GM19372 (cell line): ENCODE measurements around the gene FYN.

Source experiments
- ATAC-seq: cut with Tn5 transposase; IDR thresholded peaks from one replicate; pipeline ENCODE4 v1.9.1; 2021; ENCODE audit warnings: mild to moderate bottlenecking, low read depth, moderate library complexity; ENCODE audit not compliant: unreplicated experiment

FYN gene

DNA sequence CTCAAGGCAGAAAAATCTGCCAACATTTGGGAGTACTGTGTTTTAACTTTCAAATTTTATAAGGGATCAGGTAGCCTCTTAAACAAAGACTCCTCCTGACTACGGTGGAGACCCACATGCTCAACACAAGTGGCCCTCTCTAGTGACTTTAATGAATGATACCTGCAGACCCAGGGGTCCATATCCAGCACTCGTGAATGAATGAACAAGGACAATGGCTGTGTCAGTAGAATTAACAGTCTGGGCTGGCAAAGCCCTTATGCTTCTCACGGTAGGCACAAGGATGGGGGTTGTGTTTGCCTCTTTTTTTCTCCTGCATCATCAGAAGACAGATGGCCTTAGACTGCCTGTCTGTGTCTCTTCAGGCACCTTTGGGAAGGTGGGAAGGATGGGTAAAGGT lies 154.9 kb downstream of the FYN start:
- ATAC-seq, result no peak

DNA sequence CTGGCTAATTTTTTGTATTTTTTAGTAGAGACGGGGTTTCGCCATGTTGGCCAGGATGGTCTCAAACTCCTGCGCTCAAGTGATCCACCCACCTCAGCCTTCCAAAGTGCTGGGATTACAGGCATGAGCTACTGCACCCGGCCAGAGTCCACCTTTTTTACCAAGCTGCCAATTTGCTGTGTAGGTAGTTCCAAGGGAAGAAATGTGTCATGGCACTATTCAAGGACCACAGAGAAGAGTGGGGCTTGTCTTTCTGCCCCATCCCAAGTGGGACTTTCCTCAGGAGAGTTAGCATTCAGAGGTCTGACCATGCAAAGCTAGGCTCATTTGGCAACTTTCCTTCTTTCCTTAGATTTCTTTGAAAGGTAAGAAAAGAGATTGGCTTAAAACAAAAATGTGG lies 155.6 kb downstream of the FYN start:
- ATAC-seq, result no peak

DNA sequence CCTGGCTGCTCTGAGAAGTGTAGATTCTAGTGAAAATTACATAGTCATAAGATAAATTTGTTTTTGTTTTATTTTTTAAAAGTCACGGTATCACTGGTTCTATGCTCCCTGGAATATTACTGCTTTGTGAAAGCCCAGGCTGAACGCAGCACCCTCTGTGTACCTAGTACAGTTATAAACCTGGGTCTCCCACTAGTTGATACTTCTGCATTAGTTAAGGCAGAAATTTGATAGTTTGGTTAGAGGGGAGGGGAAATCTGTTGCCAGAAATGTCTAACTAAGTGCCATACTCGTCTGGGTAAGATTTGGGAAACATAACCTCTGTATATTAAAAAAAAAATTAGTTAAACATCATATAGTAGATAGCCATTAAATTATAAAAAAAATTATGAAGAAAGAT lies 156.9 kb downstream of the FYN start:
- no peak for ATAC-seq

DNA sequence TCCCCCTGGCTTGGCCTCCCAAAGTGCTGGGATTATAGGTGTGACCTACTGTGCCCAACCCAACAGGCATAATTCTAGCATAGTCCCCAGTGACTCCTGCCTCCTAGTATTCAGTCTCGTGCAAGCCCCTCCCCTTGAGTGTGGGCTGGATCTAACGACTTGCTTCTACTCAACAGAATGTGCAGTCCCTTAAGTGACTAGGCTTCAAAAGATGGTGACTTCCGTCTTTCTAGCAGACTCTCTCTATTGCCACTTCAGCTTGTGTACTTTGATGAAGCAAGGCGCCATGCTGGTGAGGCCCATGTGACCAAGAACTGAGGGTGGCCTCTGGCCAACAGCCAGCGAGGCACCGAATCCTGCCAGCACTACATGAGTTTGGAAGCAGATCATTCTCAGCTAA lies 157.9 kb downstream of the FYN start:
- no peak for ATAC-seq

GRCh38 chr6:111714416-111715270 lies 158.6 kb downstream of the FYN start:
- ATAC-seq, result no peak

DNA sequence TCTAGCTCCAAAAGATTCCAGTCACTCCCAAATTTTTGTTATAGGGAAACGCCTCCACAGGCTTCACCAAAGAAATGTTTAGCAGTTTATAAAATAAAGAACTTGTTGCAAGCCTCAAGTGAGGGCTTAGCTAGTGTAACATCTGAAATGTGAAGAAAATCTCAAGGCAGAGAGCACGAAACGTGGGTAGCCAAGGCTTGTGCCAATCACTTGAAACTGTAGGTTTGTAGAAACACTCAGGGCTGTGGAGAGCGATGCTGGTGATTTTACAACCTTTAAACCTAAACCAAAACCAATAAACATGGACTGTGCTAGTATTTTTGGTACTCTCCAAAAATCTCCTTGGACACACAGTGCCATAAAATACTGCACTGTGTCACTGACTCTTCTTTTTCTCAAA lies 159.4 kb downstream of the FYN start:
- ATAC-seq, result no peak

GRCh38 chr6:111713236-111713635 lies 160.0 kb downstream of the FYN start:
- ATAC-seq, result no peak

GRCh38 chr6:111711984-111712752 lies 161.1 kb downstream of the FYN start:
- ATAC-seq, result no peak

- ATAC-seq, result no peak
Measured at GRCh38 chr6:111711476-111711875, 161.8 kb downstream of the FYN start.

DNA sequence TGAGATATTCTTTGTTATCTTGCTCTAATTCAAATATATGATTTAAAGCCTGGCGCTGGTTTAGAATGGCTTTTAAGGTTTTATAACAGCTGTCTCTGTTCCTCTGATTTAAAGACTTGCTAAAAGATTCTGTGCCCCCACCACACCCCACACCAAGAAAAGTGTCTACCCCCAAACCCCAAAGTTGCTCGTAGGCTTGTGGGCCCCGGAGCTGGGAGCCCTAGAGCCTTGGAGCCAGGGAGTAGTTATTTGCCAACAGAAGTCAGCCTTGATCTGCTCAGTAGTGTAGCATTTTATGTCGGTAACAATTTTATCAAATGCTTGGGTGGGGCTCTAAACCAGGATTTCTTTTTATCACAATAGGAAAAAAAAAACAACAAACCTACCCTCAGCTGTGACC lies 162.3 kb downstream of the FYN start:
- no peak for ATAC-seq

GRCh38 chr6:111710439-111710838 lies 162.8 kb downstream of the FYN start:
- ATAC-seq, result no peak

DNA sequence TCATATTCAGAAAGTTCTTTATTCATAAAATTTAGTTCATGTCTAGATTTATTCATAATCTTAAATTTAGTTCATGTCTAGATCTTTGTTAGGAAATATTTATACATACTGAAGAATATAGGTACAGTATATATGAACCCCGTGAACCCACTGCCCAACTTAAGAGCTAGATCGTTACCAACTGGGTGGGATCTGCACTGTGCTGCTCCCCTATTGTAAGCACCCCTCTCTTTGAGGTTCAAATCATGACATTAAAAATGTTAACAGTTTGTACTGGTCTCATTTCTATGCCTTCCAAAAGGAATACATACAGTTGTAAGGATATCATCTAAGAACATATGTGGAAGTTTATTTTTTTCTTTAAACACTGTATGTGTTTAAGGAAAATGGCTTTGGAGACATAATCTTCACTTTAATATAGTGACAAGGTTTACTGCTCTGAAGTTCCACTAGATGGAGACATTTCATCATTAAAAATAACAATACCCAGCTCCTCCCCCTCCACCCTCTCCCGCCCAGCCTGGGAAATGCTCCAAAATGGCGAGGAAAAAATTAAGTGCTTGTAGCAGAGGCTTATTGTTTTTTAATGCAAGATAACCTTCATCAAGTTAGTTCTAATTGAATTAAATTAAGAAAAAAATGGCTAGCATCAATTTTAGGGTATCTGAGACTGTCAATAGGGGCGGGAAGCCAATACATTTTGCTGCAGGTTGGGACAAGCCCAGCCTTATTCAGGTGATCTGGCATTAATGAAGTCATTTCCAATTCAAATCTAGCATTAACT lies 163.4 kb downstream of the FYN start:
- peak; percentile 94 for ATAC-seq

DNA sequence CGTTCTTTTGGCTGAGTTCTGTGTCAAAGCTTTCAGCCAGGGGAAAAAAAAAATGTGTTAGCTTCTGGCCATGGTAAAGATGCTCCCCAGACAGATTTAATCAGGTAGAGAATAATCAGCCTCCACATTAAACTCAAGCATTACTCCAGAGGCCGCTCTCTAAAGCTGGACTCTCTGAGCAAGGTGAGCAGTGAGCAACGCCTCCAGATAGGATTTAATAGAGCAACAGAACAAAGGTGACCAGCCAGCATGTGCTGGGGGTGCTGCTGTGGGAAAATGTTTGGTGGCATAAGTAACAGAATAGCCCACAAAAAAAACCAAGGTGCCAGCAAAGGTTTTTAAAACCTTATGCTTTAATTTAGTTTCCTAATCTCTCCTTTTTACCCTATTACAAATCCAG lies 164.1 kb downstream of the FYN start:
- no peak for ATAC-seq

- ATAC-seq, result no peak
Measured at GRCh38 chr6:111707773-111708172, 165.5 kb downstream of the FYN start.

- ATAC-seq, result no peak
Measured at GRCh38 chr6:111706841-111707391, 166.3 kb downstream of the FYN start.

DNA sequence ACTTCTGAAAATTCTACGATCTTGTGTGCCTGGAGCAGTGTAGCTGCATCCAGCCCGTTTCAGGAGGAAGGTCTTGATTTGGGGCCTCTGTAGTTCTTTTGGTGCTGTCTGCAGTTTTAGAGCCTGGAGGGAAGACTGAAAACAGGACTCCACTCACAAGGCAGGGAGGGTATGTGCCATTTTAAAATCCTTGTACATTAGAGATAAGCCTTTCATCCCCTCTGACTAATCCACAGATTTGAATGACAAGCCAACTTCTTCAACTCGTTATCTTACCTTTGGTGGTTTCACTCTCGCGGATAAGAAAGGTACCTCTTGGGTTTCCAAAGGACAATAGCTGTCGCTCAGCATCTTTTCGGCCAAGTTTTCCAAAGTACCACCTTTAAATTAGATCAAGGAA lies 169.5 kb downstream of the FYN start:
- no peak for ATAC-seq

DNA sequence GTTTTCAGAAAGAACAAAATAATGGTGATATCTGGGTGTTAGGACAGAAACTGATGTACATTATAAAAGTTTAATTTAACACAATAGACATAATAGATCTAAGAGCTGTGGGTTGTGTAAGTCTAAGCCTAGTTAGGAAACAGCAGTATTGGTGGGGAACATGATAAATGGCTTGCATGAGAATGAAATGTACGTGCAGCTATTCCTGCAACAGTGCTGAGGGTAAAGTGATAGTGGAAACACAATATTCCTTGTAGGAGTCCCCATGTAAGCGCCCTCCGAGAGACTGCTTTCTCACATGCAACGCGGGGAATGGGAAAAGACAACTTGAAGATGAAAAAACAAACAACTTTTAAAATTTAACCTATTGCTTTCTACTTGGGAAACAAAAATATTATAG lies 171.0 kb downstream of the FYN start:
- ATAC-seq, result no peak

DNA sequence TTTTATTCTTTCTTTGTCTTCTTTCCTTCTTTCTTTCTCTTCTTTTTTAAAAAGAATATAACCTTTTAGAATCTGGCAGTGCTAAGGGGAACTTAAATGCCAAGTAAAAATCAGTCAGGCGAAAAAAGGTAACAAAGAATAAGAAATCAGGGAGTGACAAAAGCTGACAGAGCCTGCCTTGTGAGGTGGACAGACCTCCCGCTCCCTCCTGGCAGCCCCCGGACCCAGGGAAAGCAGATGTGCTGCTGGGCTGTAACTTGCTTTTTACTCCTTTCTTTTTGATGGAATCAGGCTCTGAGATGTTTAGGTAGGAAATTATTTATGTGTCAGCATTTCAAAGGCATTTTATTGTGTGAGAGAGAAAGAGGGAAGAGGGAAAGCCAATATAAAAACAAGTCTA lies 172.1 kb downstream of the FYN start:
- no peak for ATAC-seq

- ATAC-seq, result no peak
Measured at GRCh38 chr6:111700135-111700690, 173.0 kb downstream of the FYN start.

GRCh38 chr6:111699123-111699522 lies 174.1 kb downstream of the FYN start:
- ATAC-seq, result no peak

DNA sequence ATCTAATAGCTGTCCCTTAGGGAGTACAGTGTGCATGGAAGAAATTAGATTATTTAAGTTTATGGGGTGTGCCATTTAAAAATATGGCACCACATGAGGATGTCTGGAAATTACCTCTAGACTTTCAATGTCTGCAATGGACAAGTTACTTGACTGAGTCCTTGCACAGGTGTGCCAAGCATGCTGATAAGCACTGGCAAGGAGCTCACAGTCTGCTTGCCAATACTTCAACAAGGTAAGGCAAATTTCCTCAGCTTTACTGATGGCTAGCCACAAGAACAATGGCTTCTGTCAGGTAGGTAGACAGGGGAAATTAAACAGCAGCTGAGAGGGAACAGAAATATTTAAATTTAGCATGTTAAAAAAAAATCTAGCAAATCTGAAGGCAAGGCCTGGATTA lies 176.4 kb downstream of the FYN start:
- ATAC-seq, result no peak
